GM21381 (cell line): ENCODE data around the gene KLF3.

ENCODE experiments used
- ATAC-seq: cut with Tn5 transposase; IDR thresholded peaks from one replicate; pipeline ENCODE4 v1.9.1; 2021; ENCODE audit warnings: mild to moderate bottlenecking, moderate library complexity; ENCODE audit not compliant: unreplicated experiment

KLF3 gene

DNA sequence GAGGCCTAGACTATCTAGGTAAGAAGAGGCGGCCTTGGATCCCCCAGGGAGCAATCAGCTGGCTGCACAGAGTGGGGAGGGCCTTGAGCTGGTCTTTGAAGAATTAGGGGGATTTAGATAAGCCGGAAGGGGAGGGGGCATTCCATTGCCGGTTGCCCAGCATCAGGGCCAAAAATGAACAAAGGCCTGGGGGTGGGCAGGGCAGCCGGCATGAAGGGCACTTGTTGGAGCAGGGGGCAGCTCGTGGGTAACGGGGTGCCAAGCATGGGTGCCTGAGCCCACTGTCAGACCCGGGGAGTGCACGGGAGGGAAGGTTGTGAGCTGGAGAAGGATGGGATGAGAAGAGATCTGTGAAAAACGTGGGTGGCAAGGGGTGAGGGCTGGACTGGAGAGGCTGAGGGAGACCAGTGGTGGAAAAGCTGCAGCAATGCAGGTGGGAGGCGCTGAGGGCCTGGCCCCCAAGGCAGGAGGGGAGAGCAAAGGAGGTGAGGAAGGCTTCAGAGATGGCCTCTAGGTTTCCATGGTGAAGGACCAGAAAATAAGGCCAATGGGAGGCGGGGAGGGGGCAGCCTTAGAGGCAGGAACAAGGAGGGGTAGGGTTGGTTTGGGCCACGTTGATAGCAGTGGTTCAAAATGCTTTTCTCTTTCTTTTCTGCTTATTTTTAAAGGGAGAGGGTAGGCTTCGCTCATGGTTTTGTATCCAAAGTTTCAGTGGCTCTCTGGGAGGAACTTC lies 8.6 kb downstream of the KLF3 start:
- no peak for ATAC-seq

DNA sequence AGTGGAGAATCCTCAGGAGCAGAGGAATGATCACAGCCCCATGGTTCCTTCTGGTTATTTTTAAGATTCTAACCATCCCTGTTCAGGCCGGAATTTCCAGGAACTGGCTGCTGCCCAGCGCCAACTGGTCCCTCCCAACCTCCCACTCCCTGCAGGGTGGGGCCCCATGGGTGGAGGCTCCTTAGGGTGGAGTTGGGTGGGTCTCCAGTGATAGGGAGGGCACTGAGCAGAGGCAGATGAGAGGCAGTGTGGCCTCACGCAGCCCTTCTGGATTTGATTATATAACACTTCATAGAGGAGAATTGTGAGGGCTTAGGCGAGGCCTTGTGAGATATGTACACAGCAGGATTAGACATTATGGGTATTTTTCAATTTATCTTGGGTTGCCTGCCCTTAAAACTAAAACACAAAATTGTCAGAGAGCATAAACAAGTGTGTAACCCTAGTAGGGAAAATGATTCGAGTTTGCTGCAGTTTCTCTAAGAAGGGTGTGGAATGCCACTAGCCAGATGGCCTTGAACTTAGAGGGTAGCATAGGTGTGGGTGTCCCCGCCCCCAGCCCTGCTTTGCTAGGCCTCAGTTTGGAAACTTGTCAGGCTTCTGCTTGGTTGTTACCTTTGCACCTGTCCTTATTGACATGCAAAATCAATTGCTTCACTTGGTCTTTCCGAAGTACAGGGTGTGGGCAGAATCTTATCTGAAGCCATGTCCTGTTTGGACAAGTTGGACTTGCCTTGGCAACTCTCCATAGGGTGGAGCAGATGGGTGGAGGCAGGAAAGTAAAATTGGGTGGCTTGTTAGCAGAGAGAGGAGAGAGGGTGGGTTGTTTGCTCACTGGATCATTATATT lies 9.4 kb downstream of the KLF3 start:
- ATAC-seq = no peak

DNA sequence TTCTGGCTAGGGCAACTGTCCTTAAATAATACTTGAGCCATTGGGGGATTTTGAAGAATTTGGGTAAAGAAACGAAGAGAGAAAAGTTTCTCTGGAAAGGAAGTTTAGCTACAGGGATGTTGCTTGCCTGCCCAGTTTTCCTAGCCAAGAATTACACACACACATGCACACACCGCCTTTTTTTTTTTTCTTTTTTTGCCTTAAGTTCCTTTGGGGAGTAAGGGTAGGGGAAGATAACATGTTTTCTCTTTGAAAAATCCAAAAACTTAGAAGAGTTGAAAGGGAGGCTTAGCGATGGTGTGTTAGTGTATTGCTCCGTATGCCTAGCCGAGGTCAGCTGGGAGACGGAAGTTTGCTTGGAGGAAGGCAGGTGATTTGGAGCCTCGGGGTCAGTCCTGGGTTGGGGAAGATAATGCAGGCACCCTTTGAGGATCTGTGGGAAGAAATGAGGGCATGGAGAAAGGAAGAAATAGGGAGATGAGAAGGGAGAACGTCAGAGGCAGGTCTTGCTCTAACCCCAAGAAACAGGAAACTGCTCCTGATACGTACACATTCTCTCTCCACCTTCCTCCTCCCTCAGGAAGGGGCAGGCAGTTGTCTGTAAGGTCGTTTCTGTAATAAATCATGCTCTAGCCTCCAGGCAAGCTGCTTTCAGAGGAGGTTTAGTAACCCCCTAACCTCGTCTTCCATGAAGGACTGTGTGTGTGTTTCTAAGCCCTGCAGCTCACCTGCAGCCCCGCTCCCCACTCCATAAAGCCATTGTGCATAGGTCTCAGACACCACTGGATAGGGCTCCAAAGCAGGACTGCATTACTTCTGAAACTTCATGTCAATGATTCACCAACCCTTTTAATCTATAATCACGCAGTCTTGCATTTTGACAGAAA lies 10.5 kb downstream of the KLF3 start:
- no peak for ATAC-seq

DNA sequence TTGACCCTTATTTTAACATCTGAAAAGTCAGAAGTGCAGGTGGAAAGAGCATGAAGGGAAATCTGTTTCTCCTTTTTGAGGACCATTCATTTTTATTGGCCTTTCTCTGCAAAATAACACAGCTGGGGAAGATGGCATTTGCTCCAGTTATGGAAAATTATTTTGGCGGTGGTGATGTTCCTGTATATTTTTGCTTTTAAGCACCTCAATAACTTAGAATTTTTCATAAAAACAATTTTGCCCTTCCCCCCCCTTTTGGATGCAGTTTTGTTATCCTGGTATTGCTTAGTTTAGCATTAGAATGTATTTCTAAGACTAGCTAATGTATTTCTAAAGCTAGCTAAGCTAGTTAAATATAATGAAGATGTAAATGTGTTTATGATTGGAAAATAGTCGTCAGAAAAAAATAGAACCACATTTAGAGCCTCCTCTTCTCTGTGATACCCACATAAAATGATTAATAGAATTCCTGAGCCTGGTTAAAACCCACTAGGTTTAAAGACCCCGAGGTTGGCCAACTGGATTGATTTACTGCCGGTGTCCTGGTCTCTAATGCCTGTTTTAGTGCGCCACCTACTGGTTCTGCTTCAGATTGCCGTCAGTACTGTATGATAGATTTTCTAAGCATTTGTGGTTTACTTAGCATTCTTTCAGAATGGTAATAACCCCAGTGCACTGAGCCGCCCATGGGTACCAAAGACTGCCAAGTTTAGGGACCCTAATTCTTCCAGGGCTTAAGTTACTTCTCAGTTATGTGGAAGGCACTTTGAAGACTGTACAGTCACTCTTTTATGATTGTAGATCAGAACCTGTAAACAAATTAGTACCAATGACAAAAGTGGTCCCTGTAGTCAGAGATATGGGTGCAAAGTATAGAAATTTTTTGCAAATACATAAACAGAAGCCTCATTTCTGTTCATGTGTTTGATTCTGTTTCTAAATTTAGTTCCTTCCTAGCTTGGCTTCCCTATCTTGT lies 11.4 kb downstream of the KLF3 start:
- peak; percentile 57 for ATAC-seq

DNA sequence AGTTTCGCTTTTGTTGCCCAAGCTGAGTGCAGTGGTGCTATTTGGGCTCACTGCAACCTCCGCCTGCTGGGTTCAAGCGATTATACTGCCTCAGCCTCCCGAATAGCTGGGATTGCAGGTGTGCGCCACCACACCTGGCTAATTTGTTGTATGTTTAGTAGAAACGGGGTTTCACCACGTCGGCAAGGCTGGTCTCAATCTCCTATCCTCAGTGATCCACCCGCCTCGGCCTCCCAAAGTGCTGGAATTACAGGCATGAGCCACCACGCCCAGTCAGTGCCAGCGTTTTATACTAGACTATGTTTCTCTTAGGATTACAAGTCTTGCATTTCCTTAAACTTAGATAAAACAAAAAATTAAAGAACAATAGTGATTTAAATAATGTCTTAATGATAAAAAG lies 13.0 kb downstream of the KLF3 start:
- no peak for ATAC-seq

DNA sequence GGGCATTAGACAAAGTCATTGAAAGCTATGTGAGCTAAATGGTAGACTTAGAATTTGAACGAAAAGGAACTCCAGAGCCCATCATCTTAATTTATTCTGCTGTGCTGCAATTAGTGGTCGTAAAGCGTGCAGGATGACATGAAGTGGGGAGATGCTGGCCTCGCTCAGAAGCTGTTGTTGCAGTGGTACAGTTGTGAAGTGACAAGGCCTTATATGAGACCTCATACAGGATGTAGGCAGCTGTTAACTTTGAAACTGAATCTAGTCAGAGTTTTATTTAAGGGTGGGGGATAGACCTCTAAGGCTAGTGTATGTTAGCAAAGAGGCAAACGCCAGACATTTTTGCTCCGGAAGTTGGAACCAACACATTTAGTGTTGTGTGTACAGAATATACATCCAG lies 13.4 kb downstream of the KLF3 start:
- no peak for ATAC-seq

DNA sequence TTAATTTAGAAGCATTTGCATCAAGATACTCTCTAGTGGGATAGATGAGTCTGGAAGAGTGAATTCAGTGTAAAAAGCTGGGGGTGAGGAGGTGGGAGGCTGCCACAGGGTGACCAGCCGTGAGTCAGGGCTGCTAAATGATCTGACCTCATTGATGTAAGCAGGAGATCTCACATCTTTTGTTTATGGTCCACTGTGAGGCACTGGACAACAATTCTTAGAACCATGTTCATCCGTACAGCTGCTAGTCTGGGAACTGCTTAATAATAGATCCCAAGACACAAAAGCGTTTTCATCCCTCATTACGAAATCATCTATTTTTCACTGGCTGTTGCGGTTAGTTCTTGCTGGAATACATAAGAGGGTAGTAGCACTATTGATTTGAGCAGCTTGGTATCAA lies 14.1 kb downstream of the KLF3 start:
- ATAC-seq = no peak

DNA sequence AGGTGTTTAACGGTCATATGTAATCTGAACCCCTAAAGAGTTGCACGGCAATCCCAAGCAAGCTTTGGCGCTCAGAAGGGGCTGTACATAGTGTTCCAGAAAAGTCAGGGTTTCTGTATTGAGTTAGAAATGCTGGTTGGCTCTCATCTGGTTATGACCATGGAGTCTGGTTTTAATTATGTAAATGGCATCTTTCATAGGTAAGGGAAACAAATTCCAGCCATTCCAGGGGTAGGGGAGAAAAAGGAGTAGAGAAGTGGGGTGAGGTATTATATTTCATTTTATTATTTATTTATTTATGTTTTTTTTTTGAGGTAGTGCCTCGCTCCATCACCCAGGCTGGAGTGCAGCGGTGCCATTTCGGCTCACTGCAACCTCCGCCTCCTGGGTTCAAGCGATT lies 15.9 kb downstream of the KLF3 start:
- ATAC-seq = no peak

DNA sequence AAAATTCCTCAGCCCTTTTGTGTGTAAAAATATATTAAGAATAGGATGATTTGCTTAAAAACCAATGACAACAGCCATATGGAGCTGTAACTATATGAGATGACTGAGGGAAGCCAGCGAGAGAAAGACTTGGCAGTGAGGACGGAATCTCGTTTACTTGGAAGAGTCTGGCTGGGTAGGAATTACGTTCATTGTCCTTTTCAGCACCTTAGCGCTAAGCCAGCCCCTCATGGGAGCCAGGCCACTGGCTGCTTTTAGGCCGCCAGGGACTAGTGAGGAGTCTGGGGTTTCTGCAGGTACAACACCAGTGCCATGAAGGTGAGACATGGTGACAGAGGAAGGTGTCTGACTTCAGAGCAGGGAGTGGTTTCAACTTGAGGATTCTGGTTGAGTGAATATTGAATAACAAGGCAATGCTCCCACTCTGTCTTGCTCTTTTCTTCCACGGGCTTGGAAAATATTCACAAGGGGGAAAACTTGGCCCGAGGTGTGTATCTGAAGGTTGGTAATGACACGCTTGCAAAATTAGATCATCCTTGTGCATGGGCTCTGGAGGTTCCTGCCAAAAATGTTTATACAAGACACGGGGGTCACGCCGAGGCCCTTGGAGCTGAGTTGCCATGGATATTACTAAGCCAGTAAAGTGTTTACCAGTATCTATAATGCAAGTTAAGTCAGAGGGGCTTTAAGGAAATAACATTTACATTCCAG lies 17.4 kb downstream of the KLF3 start:
- no peak for ATAC-seq

DNA sequence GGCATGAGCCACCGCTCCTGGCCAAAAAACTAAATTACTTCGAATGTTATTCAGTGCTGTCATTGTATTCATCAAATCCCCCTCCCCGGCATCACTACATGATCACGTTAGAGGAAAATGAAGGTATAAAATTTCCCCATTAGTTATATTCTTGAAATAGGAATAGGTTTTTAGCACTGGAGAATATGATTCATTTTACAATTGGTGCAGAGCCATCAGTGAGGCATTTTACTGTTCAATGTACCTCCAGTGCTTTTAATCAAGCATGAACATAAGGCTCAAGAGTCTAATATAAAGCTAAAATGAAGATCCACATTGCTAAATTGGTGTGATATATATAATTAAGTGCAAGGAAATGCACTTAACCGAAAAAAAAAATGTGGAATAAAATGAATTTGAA lies 18.3 kb downstream of the KLF3 start:
- no peak for ATAC-seq

DNA sequence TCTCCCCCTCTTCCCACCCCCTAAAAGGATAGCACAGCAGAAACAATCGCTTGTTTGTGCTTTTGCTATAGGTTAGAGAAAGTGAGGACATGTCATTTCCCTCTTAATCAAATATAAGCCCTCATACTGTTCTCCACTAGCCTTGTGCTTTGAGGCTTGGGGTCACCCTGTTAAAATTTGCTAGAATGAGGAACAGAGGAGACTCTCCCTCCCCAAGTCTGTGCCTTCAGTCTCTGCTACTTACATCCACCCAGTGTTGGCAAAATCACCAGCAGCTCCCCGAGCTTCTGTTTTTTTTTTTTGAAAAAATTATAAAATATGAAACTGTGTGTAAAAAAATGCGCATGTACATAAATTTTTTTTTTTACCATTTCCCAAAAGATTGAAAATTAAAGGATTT lies 19.3 kb downstream of the KLF3 start:
- ATAC-seq = no peak

DNA sequence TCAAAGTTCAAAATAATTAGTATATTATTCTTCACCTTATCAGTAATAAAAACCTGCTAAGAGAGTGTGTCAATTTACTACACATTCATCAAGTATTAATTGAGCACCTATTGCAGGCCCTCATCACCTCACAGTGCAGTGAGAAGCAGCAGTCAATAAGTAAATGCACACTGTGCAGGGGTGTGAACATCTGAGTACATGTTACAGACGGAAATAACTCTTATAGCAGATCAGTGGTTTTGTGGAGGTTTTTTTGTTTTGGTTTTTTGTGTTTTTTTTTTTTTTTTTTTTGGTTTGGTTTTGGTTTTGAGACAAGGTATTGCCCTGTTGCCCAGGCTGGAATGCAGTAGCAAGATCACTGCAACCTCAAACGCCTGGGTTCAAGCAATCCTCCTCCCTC lies 20.3 kb downstream of the KLF3 start:
- no peak for ATAC-seq

DNA sequence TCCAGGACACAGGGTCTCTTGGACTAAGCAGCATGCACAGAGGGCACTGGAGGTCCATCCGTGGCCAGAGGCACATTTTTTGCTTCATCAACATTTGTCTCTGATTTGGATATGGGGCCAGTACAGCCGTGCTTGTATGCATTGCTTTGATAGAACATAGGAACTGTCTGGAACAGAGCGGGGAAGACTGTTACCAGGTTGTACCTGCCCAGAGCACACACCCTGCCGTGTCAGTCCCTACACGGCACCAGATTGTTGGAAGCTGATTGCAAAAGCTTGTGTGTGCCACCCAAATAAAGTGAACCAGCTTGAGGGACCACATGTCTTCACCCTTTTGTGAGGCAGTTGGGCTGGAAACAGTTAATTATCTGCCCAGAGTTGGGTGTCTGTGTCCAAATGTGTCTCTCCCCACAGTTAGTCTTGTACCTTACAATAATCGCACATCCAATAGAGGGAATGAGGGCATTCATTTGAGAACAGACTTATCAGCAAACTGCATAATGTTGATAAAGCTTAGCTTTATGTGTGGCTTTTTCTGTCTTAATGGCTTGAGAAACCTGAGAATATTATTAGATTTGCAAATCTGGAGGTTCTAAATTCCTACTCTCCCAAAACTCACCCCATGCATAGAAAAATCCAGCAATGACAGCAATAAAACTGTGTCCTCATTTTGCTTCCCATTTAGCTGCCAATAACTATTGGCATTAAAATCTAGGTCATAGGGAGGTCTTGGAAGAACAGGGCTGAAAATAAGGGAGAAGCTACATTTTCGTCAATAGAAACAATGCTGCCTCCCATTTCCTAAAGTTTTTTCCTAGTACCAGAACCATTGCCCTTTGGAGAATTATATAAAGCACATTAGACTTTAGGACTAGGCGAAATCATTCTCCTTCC lies 21.2 kb downstream of the KLF3 start:
- no peak for ATAC-seq

DNA sequence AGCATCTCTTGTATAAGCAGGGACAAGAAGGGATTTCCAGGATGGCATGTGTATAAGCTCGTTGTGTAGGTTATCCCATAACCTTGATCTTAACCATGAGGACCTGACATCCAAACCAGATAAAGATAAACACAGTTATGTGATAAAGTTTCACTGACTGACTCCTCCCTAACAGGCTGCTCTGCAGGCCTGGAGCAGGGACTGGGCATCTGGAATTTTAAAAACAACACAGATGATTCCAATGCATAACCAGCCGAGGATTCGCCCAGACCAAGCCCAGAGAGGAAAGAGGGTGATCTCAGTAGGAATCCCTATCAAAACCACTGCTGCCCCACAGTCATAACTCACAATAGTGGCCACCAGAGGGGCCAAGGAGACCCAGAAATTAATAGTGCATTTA lies 22.7 kb downstream of the KLF3 start:
- no peak for ATAC-seq

DNA sequence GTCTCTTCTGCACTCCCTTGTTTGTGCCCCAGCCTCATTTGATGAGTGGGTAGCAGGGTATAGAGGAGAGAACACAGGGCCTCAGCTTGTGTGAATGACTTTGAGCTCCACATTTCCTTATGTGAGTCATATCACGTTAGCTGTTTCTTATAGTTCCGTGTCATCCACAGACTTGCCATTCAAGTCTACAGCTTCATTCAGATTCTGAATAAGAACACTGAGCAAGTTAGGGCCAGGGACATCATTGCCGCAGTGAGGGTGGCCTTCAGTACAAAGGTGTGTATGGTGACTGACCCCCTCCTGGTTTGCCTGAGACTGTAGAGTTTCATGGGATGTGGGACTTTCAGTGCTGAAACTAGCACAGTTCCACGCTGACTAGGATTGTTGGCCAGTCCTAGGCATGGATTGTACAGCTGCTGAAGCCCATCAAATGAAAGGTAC lies 23.6 kb downstream of the KLF3 start:
- no peak for ATAC-seq

DNA sequence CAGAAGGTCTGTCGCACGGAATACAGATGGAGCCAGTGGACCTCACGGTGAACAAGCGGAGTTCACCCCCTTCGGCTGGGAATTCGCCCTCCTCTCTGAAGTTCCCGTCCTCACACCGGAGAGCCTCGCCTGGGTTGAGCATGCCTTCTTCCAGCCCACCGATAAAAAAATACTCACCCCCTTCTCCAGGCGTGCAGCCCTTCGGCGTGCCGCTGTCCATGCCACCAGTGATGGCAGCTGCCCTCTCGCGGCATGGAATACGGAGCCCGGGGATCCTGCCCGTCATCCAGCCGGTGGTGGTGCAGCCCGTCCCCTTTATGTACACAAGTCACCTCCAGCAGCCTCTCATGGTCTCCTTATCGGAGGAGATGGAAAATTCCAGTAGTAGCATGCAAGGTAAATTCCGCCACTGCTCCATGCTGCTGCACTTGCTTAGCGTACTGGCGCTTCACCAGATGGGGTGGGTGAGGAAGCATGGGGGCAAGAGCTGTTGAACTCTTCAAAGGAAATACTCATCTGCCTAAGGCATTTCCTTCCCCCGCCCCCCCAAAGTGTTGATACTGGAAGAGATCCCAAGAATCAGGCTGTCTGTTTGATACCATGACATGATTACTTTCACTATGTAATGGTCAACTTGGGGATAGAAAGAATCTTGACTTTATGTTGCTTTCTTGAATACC lies 24.8 kb downstream of the KLF3 start:
- ATAC-seq = no peak

DNA sequence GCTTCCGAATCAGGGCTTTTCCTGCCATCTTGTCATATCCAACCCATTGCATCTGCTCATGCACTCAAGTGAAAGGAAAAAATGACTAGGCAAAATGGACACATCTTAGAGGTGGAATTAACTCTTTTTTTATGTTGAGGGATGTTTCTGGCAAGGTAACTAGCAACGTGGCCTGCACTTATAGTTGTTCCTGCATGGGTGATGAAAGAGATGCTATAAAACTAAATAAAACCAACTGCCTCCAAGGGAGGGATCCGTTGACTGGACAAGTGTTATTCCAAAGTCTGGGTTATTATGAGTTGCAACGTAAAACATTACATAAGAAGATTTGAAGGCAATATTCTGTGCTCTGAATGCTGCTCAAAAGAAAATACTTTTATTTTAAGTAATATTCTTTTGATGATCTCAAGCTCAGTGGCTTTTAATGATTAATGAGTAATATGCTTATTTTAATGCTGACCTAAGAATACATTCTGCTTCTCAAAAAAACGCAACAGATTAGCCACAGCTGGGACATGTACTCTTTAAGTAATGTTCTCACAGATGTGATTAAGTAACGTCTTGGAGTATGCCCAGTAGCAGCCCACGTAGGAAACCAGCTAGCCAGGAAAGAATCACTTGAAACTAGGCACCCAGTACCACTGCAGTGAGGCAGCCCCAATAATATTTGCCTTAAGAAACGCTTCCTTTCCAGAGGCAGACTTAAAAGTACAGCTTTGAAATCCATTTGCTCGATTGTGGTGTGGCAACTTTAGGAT lies 27.4 kb downstream of the KLF3 start:
- no peak for ATAC-seq
